Liver (tissue), 3 donors: Measurements from ENCODE around the gene RAPGEF4.

Experiments used
- GABPA ChIP-seq, 2 donors: IDR thresholded peaks in 1 of 2; conservative IDR thresholded peaks in 1 of 2; 2 replicates each; pipeline ENCODE4 v1.6.1; 2016; ENCODE audit warnings: antibody characterized with exemption in 2 of 2, mild to moderate bottlenecking in 1 of 2, moderate library complexity in 1 of 2
- JUND ChIP-seq, 2 donors: IDR thresholded peaks; 2 replicates each; pipeline ENCODE4 v1.6.1; 2016; ENCODE audit warnings: antibody characterized with exemption in 2 of 2
- RAD21 ChIP-seq, 2 donors: IDR thresholded peaks; 2 replicates each; pipeline ENCODE4 v1.6.1; 2016; ENCODE audit warnings: antibody characterized with exemption in 2 of 2, mild to moderate bottlenecking in 2 of 2
- RXRA ChIP-seq, 2 donors: IDR thresholded peaks; 2 replicates each; pipeline ENCODE4 v1.6.1; 2017 to 2018; ENCODE audit warnings: antibody characterized with exemption in 2 of 2, mild to moderate bottlenecking in 1 of 2
- SP1 ChIP-seq: IDR thresholded peaks from 2 replicates; pipeline ENCODE4 v1.6.1; 2018; ENCODE audit warnings: antibody characterized with exemption, mild to moderate bottlenecking
- TAF1 ChIP-seq: conservative IDR thresholded peaks from 2 replicates; pipeline ENCODE4 v1.6.1; 2016; ENCODE audit warnings: antibody characterized with exemption, mild to moderate bottlenecking
- TF ChIP-seq, protein P1 (sequence below): IDR thresholded peaks from 2 replicates; pipeline ENCODE4 v1.6.1; 2016; ENCODE audit warnings: antibody characterized with exemption
- TF ChIP-seq, protein P2 (sequence below): fragments of 150-350 bp; IDR thresholded peaks from 2 replicates; pipeline ENCODE4 v1.5.1; 2017; ENCODE audit warnings: improper control_type of control experiment, low read depth, low read length; ENCODE audit not compliant: missing input control
- donor health status: healthy.
- donor health status: healthy.

DNA sequence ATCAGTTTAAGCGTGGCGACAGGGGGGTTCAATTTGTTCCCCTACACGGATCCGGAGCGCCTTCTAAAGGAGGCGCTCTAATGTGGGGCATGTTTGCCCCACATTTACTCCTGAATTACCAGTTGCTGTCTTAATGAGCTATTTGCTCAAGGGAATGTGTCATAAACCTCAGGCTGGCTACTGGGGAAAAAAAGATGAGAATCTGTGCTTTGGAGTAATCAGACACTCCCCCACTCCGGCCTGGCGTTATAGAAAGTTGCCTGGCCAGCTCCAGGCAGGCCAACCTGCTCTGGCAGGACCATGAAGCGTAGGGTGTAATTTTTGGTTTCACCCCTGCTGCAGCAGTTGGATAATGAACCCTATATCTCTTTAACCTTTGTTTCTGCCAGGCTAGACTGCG is 309.0 kb downstream of the RAPGEF4 start:
- TF ChIP-seq, protein P1, sequence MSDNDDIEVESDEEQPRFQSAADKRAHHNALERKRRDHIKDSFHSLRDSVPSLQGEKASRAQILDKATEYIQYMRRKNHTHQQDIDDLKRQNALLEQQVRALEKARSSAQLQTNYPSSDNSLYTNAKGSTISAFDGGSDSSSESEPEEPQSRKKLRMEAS: no peak
- no peak for TF ChIP-seq RXRA (IDR thresholded peaks at IDR 0.05)
- TF ChIP-seq, protein P2, sequence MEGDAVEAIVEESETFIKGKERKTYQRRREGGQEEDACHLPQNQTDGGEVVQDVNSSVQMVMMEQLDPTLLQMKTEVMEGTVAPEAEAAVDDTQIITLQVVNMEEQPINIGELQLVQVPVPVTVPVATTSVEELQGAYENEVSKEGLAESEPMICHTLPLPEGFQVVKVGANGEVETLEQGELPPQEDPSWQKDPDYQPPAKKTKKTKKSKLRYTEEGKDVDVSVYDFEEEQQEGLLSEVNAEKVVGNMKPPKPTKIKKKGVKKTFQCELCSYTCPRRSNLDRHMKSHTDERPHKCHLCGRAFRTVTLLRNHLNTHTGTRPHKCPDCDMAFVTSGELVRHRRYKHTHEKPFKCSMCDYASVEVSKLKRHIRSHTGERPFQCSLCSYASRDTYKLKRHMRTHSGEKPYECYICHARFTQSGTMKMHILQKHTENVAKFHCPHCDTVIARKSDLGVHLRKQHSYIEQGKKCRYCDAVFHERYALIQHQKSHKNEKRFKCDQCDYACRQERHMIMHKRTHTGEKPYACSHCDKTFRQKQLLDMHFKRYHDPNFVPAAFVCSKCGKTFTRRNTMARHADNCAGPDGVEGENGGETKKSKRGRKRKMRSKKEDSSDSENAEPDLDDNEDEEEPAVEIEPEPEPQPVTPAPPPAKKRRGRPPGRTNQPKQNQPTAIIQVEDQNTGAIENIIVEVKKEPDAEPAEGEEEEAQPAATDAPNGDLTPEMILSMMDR: no peak
- no peak for TF ChIP-seq TAF1
- no peak for TF ChIP-seq SP1
- TF ChIP-seq JUND (IDR thresholded peaks at IDR 0.05): no peak
- no peak for TF ChIP-seq GABPA (IDR thresholded peaks at IDR 0.05 in 1 of 2, conservative IDR thresholded peaks at IDR 0.05 in 1 of 2)
- no peak for TF ChIP-seq RAD21 (IDR thresholded peaks at IDR 0.05)
